ENCODE measurements around the gene HMCES.
A peak's percentile ranks its signal among the peaks of the same experiment; 100 is the strongest.
"Not testable (repeated sequence)": the region's sequence is repeated elsewhere in the genome, so short reads cannot be mapped to it uniquely, and the experiment has no call there.

Gene HMCES

DNA sequence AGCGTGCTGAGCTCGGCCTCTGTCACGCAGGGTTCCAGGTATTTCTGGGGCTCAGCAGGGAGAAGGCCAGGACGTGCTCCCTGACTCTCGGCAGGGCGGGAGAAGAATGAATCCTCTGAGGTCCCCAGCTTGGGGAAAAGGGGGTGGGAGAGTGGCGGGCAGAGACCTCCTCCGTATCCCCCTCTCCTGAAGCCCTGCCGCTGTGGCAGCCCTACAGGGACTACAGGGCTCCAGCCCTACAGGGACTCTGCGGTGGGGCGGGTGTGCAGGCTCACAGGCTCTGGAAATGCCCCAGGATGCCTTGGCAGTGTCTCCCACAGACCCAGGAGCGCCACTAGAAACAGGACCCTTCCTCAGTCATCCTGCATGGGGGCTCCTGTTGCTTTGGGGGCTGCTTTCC, 46.2 kb downstream of the HMCES start:
- FAIRE-seq, result no peak
- TF ChIP-seq POU2F2 (IDR thresholded peaks at IDR 0.05; ENCODE audit: low read depth, low read length), result no peak
- TF ChIP-seq POLR2AphosphoS5 (IDR thresholded peaks at IDR 0.05; ENCODE audit: low read depth, low read length), result no peak
- TF ChIP-seq PAX5 (IDR thresholded peaks at IDR 0.05; ENCODE audit: insufficient read depth, low read length, severe bottlenecking), result no peak
- TF ChIP-seq SPI1 (IDR thresholded peaks at IDR 0.05; ENCODE audit: low read depth, low read length), result no peak
- no peak for TF ChIP-seq POLR2A (IDR thresholded peaks at IDR 0.05; ENCODE audit: low read depth, low read length)
- no peak for TF ChIP-seq TAF1 (IDR thresholded peaks at IDR 0.05; ENCODE audit: low read depth, low read length)
- no peak for DNase-seq (ENCODE audit: insufficient read length, low spot score)

DNA sequence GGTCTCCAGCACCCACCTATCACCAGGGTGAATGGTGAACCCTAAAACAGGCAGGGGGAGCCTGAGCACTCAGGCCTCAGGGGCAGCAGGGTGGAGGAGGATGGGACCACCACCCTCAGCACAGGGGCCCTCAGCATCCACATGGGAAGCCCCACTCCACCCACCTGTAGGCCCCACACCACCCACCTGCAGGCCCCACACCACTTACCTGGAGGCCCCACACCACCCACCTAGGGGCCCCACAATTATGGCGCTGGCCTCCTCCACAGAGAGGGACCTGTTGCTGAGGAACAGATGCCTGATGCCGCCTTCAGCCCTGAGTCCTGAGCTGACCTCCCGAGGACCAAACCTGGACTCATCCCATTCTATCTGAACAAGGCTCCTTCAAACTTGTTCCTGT, 46.7 kb downstream of the HMCES start:
- TF ChIP-seq POLR2AphosphoS5 (IDR thresholded peaks at IDR 0.05; ENCODE audit: low read depth, low read length) (no peak), POU2F2 (IDR thresholded peaks at IDR 0.05; ENCODE audit: low read depth, low read length) (no peak), POLR2A (IDR thresholded peaks at IDR 0.05; ENCODE audit: low read depth, low read length) (no peak), TAF1 (IDR thresholded peaks at IDR 0.05; ENCODE audit: low read depth, low read length) (no peak), PAX5 (IDR thresholded peaks at IDR 0.05; ENCODE audit: insufficient read depth, low read length, severe bottlenecking) (no peak), SPI1 (IDR thresholded peaks at IDR 0.05; ENCODE audit: low read depth, low read length) (no peak)
- FAIRE-seq (no peak), DNase-seq (ENCODE audit: insufficient read length, low spot score) (no peak)

- FAIRE-seq (no peak), DNase-seq (ENCODE audit: insufficient read length, low spot score) (no peak)
- TF ChIP-seq SPI1 (IDR thresholded peaks at IDR 0.05; ENCODE audit: low read depth, low read length), result no peak
- no peak for TF ChIP-seq PAX5 (IDR thresholded peaks at IDR 0.05; ENCODE audit: insufficient read depth, low read length, severe bottlenecking)
- no peak for TF ChIP-seq TAF1 (IDR thresholded peaks at IDR 0.05; ENCODE audit: low read depth, low read length)
- TF ChIP-seq POLR2A (IDR thresholded peaks at IDR 0.05; ENCODE audit: low read depth, low read length), result no peak
- no peak for TF ChIP-seq POU2F2 (IDR thresholded peaks at IDR 0.05; ENCODE audit: low read depth, low read length)
- no peak for TF ChIP-seq POLR2AphosphoS5 (IDR thresholded peaks at IDR 0.05; ENCODE audit: low read depth, low read length)
Measured at GRCh38 chr3:129326138-129326537, 47.5 kb downstream of the HMCES start.

DNA sequence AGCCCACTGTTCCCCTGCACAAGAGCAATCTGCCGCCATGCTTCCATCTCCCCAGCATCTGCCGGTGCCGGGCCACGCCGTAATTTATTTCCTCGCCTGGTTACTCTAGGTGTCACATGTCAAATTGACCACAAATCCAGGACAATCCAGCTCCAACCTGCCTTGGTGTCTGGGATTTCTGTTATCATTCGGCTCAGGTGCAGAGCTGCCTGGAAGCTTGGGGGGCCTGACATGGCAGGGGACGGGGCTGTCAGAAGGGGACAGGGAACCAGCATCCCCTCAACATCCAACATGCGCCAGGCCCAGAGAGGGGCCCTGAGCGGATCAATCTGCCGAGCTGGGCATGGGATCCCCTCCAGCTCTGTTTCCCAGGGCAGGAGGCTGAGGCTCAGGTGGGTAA, 47.9 kb downstream of the HMCES start:
- FAIRE-seq (no peak), DNase-seq (ENCODE audit: insufficient read length, low spot score) (no peak)
- no peak for TF ChIP-seq SPI1 (IDR thresholded peaks at IDR 0.05; ENCODE audit: low read depth, low read length)
- TF ChIP-seq POU2F2 (IDR thresholded peaks at IDR 0.05; ENCODE audit: low read depth, low read length), result no peak
- no peak for TF ChIP-seq PAX5 (IDR thresholded peaks at IDR 0.05; ENCODE audit: insufficient read depth, low read length, severe bottlenecking)
- TF ChIP-seq POLR2A (IDR thresholded peaks at IDR 0.05; ENCODE audit: low read depth, low read length), result no peak
- TF ChIP-seq POLR2AphosphoS5 (IDR thresholded peaks at IDR 0.05; ENCODE audit: low read depth, low read length), result no peak

DNA sequence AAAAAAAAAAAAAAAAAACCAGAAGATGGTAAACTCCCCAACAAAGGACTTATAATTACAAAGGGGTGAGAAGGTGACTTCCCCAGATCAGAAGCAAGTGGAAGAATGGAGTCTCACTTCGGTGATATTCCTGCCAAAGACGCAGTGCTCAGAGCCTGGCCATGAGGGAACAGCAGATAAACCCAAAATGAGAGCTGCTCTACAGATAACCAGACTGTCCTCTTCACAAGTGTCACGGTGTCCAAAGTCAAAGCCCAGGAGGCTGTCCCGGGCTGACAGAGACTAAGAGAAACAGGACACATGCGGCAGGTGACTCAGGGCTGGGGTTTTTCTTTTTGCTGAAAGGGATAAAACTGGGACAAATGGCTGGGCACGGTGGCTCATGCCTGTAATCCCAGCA, 48.8 kb downstream of the HMCES start:
- no peak for FAIRE-seq
- DNase-seq (ENCODE audit: insufficient read length, low spot score), result no peak
- TF ChIP-seq POU2F2 (IDR thresholded peaks at IDR 0.05; ENCODE audit: low read depth, low read length) (no peak), PAX5 (IDR thresholded peaks at IDR 0.05; ENCODE audit: insufficient read depth, low read length, severe bottlenecking) (no peak), POLR2AphosphoS5 (IDR thresholded peaks at IDR 0.05; ENCODE audit: low read depth, low read length) (no peak), POLR2A (IDR thresholded peaks at IDR 0.05; ENCODE audit: low read depth, low read length) (no peak), TAF1 (IDR thresholded peaks at IDR 0.05; ENCODE audit: low read depth, low read length) (no peak), SPI1 (IDR thresholded peaks at IDR 0.05; ENCODE audit: low read depth, low read length) (no peak)

GRCh38 chr3:129329858-129330257, 51.2 kb downstream of the HMCES start:
- DNase-seq (ENCODE audit: insufficient read length, low spot score) (no peak), FAIRE-seq (no peak)
- TF ChIP-seq SPI1 (IDR thresholded peaks at IDR 0.05; ENCODE audit: low read depth, low read length), result no peak

- DNase-seq (ENCODE audit: insufficient read length, low spot score), result no peak
- no peak for FAIRE-seq
Measured at GRCh38 chr3:129330409-129330808, 51.7 kb downstream of the HMCES start.

DNA sequence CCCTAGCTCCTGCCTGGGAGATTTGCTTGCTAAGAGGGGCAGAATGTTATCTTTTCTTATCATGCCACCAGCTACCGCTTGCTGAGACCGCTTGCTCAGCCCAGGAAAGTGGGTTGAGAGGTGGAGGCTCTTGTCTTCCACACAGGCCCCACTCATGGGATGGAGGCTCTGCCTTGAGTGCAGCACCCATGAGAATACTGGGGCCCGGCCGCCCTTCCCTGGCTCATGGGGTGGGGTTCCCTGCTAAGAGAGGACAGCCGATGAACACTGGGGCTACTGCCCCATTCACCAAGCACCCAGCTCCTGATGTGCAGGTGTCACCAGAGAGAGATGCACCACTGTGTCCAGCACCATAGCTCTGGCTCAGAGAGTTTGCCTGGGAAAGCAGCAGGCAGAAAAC, 55.2 kb downstream of the HMCES start:
- TF ChIP-seq POU2F2 (IDR thresholded peaks at IDR 0.05; ENCODE audit: low read depth, low read length) (no peak), SPI1 (IDR thresholded peaks at IDR 0.05; ENCODE audit: low read depth, low read length) (no peak), PAX5 (IDR thresholded peaks at IDR 0.05; ENCODE audit: insufficient read depth, low read length, severe bottlenecking) (no peak), POLR2A (IDR thresholded peaks at IDR 0.05; ENCODE audit: low read depth, low read length) (no peak), POLR2AphosphoS5 (IDR thresholded peaks at IDR 0.05; ENCODE audit: low read depth, low read length) (no peak), TAF1 (IDR thresholded peaks at IDR 0.05; ENCODE audit: low read depth, low read length) (no peak)
- FAIRE-seq, result no peak
- no peak for DNase-seq (ENCODE audit: insufficient read length, low spot score)

More at GRCh38 chr3:129330409-129330808, 51.7 kb downstream of the HMCES start:
- TF ChIP-seq POU2F2 (IDR thresholded peaks at IDR 0.05; ENCODE audit: low read depth, low read length), result no peak
- TF ChIP-seq SPI1 (IDR thresholded peaks at IDR 0.05; ENCODE audit: low read depth, low read length), result peak; percentile 92

- FAIRE-seq, result no peak
- no peak for DNase-seq (ENCODE audit: insufficient read length, low spot score)
- TF ChIP-seq PAX5 (IDR thresholded peaks at IDR 0.05; ENCODE audit: insufficient read depth, low read length, severe bottlenecking) (no peak), POU2F2 (IDR thresholded peaks at IDR 0.05; ENCODE audit: low read depth, low read length) (no peak), SPI1 (IDR thresholded peaks at IDR 0.05; ENCODE audit: low read depth, low read length) (no peak), TAF1 (IDR thresholded peaks at IDR 0.05; ENCODE audit: low read depth, low read length) (no peak), POLR2A (IDR thresholded peaks at IDR 0.05; ENCODE audit: low read depth, low read length) (no peak), POLR2AphosphoS5 (IDR thresholded peaks at IDR 0.05; ENCODE audit: low read depth, low read length) (no peak)
Measured at GRCh38 chr3:129336093-129336706, 57.5 kb downstream of the HMCES start.

GRCh38 chr3:129337719-129338118, 59.0 kb downstream of the HMCES start:
- FAIRE-seq; DNase-seq (ENCODE audit: insufficient read length, low spot score): not testable (repeated sequence)

- not testable (repeated sequence) for FAIRE-seq; DNase-seq (ENCODE audit: insufficient read length, low spot score)
Measured at GRCh38 chr3:129339186-129339585, 60.5 kb downstream of the HMCES start.

DNA sequence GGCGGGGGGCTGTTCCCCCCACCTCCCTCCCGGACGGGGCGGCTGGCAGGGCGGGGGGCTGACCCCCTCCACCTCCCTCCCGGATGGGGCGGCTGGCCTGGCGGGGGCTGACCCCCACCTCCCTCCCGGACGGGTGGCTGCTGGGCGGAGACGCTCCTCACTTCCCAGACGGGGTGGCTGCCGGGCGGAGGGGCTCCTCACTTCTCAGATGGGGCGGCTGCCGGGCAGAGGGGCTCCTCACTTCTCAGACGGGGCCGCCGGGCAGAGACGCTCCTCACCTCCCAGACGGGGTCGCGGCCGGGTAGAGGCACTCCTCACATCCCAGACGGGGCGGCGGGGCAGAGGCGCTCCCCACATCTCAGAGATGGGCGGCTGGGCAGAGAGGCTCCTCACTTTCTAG, 61.2 kb downstream of the HMCES start:
- not testable (repeated sequence) for FAIRE-seq

More for the DNA sequence above, 61.2 kb downstream of the HMCES start:
- DNase-seq (ENCODE audit: insufficient read length, low spot score), result not testable (repeated sequence)
